HG02588 (cell line): Measurements from ENCODE around the gene PTTG1.

Experiments
- ATAC-seq: cut with Tn5 transposase; IDR thresholded peaks from one replicate; pipeline ENCODE4 v1.9.1; 2021; ENCODE audit warnings: mild to moderate bottlenecking, moderate library complexity; ENCODE audit not compliant: unreplicated experiment

Gene PTTG1

DNA sequence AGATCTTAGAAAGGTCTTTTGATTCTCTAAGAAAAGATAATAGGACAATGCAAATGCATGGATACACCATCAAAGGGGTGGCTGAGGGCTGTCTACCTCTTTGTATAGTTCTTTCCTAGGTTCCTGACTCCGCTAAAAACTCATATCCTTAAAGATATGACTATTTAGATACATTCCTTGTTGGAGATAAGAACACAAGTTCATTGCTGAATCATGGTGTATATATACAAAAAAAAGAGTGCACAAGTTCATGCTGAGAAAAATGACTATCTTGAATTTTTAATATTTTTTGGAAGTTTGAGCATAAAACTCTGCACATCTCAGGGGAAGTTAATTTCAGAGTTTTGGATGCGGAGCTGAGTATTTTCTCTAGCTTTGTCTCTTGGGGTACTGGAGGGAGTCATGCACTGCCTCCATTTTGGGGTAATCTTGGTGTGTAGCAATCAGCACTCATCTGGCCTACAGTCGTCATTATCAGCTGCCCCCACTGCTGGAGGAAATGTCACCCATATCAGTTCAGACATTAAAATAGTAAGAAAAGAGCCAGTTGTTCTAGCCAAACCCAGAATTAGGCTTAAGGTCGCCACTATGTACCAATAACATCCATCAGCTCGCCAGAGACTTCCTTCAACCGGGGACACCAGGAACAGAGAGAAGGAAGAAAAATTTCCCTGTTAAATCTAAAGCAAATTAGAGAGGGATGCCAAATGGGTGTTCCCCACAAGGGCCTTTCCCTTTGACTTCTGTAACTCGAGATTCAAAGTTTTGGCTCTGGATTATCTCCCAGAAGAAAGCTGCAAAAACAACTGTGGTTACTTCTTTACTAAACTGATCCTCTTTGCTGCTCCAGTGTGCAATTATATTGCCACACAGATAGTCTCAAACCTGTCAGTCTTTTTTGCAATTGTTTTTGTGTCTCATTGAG is 49.0 kb downstream of the PTTG1 start:
- no peak for ATAC-seq

DNA sequence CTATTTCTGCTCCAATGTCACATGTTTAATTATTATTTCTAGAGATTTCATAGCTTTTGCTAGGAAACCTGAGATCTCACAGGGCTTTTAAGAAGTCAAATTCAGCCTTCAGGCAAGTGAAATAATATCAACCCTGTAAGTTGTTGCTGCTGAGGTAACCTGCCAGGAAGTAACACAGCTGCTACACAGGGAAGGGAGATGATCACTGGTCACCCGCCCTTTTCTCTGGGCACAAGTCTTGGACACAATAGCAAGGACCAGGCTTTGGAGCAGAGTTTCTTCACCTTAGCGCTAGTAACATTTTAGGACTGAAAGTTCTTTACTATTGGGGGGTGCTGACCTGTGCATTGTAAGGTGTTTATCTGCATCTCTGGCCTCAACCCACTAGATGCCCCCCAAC is 50.1 kb downstream of the PTTG1 start:
- no peak for ATAC-seq

- no peak for ATAC-seq
Observed at GRCh38 chr5:160472482-160472881, 50.8 kb downstream of the PTTG1 start.

DNA sequence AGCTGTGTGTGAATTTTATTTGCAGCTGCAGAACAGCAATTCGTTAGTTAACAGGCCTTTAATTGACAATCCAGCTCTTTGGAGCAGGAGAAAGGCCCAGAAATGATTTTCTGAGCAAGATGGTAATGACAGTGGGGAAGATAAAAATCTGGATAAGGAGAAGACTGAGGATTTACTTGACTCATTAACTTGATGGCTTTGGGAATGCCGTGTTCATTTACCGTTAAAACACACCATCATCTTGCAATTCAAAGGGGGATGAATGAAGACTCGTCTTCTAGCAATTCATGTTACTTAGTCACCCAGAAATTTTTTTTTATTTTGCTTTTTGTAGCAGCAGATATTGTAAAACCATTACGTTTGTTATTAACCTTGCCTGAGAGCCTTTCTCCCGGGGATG is 52.0 kb downstream of the PTTG1 start:
- no peak for ATAC-seq

DNA sequence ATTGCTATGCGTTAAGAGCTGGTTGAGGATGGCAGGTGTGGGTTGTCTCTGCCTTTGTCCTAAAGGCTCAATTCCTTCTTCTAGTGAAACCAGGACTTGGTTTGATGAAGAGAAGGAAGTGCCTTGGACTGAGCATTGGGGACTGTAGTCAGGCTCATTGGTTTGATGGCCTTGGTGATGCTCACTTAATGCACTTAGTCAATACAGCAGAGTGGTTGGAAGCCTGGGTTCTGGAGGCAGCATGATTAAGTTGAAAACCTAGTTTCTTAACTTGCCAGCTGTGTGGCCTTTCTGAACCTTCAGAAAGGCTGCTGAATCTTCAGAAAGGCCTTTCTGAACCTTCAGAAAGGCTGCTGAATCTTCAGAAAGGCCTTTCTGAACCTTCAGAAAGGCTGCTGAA is 52.4 kb downstream of the PTTG1 start:
- no peak for ATAC-seq

DNA sequence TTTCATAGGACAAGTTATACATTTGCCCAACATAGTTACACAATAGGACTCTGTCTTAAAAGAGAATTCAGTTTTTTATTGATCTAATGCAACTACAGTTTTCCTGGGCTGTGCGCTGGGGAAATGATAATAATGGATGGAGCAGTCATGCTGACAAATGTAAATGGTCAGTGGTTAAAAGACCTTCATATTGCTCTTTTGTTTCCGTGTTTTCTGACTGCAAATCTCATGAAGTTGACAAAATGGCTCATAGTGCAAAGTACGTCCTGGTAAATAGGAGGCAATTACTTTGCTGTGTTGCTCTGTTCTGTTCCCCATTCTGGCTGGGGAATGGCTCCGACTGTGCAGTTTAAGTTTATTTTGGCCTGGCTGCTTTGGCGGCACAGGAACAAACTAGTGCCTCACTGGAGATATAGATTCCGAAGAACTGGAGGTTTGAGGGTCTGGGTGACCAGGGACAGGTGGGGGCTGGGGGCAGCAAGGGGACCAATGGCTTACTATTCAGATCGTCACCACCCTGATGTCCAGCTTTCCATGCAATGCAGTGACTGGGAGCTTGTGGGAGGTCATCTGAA is 54.3 kb downstream of the PTTG1 start:
- no peak for ATAC-seq

GRCh38 chr5:160477266-160477970 is 55.8 kb downstream of the PTTG1 start:
- no peak for ATAC-seq

- ATAC-seq = no peak
Observed at GRCh38 chr5:160478163-160478562, 56.5 kb downstream of the PTTG1 start.
